Skin of body (tissue), 2 donors: ENCODE data around the gene XPNPEP2. TPM values are rescaled to one million over a fixed set of nuclear protein-coding genes. Genes with fewer than 3 reads are reported as not detected.

ENCODE experiments used
- DNase-seq: peaks from one replicate; lab custom pipeline; 2025; lab: John Stamatoyannopoulos, UW
- total RNA-seq: library from RNA; depleted of rRNA; stranded (reverse); fragments of >200 nt; gene quantifications from one replicate; pipeline ENCODE4 v1.2.3, GENCODE V29; 2014

Gene XPNPEP2
- total RNA-seq, 1 donor from 2014 or later = 4.1 TPM

GRCh38 chrX:129748305-129748704 lies 9.5 kb downstream of the XPNPEP2 start:
- peak; percentile 80 for DNase-seq

- DNase-seq = no peak
Observed at GRCh38 chrX:129749069-129749468, 10.3 kb downstream of the XPNPEP2 start.

GRCh38 chrX:129750971-129751370 lies 12.2 kb downstream of the XPNPEP2 start:
- no peak for DNase-seq

- DNase-seq = no peak
Observed at GRCh38 chrX:129754056-129755024, 15.6 kb downstream of the XPNPEP2 start.

- DNase-seq = no peak
Observed at GRCh38 chrX:129755779-129756650, 17.2 kb downstream of the XPNPEP2 start.

- no peak for DNase-seq
Observed at GRCh38 chrX:129759576-129760061, 20.8 kb downstream of the XPNPEP2 start.

- no peak for DNase-seq
Observed at GRCh38 chrX:129760155-129760554, 21.4 kb downstream of the XPNPEP2 start.

- no peak for DNase-seq
Observed at GRCh38 chrX:129760981-129761380, 22.2 kb downstream of the XPNPEP2 start.

- no peak for DNase-seq
Observed at GRCh38 chrX:129761596-129761995, 22.8 kb downstream of the XPNPEP2 start.

- no peak for DNase-seq
Observed at GRCh38 chrX:129762448-129762847, 23.7 kb downstream of the XPNPEP2 start.

- no peak for DNase-seq
Observed at GRCh38 chrX:129763666-129764065, 24.9 kb downstream of the XPNPEP2 start.

GRCh38 chrX:129768186-129768585 lies 29.4 kb downstream of the XPNPEP2 start:
- no peak for DNase-seq

- DNase-seq = no peak
Observed at GRCh38 chrX:129768586-129769466, 30.0 kb downstream of the XPNPEP2 start.

- DNase-seq = no peak
Observed at GRCh38 chrX:129769467-129770154, 30.8 kb downstream of the XPNPEP2 start.

- DNase-seq = no peak
Observed at GRCh38 chrX:129771266-129771995, 32.7 kb downstream of the XPNPEP2 start.

- no peak for DNase-seq
Observed at GRCh38 chrX:129772796-129773431, 34.1 kb downstream of the XPNPEP2 start.

- no peak for DNase-seq
Observed at GRCh38 chrX:129773649-129774458, 35.1 kb downstream of the XPNPEP2 start.
